Memory B cell (primary cell): ENCODE results near the gene SNX13.

ENCODE experiments used
- ATAC-seq: fragments of 150-1000 bp; cut with Tn5 transposase; 2 replicates; pipeline ENCODE4 v1.10.0; 2021; ENCODE audit warnings: low read depth, mild to moderate bottlenecking, moderate library complexity
- DNase-seq, 2 donors: peaks; one replicate each; pipeline ENCODE4 v3.0.0; 2022; ENCODE audit warnings: low spot score in 2 of 2
- H3K27ac Mint-ChIP-seq: one replicate; pipeline ENCODE4 v1.8.0; 2022; ENCODE audit warnings: mild to moderate bottlenecking, moderate library complexity, mixed read lengths
- H3K27me3 Mint-ChIP-seq: one replicate; pipeline ENCODE4 v1.8.0; 2022; ENCODE audit warnings: mixed read lengths
- H3K36me3 Mint-ChIP-seq: one replicate; pipeline ENCODE4 v1.8.0; 2022; ENCODE audit warnings: mild to moderate bottlenecking, mixed read lengths
- H3K4me1 Mint-ChIP-seq: one replicate; pipeline ENCODE4 v1.8.0; 2022; ENCODE audit warnings: mixed read lengths
- H3K4me3 Mint-ChIP-seq: one replicate; pipeline ENCODE4 v1.8.0; 2022; ENCODE audit warnings: mild to moderate bottlenecking, moderate library complexity, mixed read lengths
- H3K9me3 Mint-ChIP-seq: one replicate; pipeline ENCODE4 v1.8.0; 2022; ENCODE audit warnings: mixed read lengths

The SNX13 gene

DNA sequence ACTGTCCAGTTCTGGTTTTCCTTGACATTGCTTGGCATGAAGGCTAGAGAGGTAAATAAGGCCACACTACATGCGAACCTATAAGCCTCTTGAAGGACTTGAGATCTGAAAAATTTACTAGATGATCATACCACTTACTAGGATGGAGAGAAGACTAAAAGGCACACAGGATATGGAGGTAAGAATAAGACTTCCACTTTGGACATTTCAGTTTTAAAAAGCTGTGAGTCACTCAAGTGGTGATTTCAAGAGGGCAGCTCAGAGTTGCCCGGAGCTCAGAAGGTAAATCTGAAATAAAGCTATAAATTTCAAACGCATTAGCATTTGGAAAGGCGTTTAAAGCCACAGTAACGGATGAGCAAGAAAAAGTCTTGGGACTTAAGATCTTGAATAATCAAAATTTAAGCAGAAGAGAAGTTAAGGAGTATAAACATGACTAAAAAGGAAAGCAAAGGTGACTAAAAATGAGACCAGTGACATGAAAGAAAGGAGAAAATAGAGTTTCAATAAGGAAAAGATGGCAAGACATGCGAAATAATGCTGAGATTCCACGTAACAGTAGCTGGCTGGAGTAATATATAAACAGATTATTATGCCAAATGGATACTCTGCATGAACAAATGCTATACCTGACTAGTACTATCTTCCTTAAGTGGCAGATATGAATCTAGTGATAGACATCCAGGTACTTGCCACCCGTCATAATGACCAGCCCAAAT is 68.3 kb downstream of the SNX13 start:
- Mint-ChIP-seq H3K36me3 (peaks cover 30% of the 10 kb centered on the region), H3K4me1 (peaks cover 2% of the 10 kb centered on the region), H3K9me3 (peaks cover 1% of the 10 kb centered on the region), H3K27ac (peak overlapping the region; percentile 32), H3K27me3 (no peaks in the 10 kb centered on the region), H3K4me3 (no peak overlapping the region)
- DNase-seq (no peak), ATAC-seq (no peak)

DNA sequence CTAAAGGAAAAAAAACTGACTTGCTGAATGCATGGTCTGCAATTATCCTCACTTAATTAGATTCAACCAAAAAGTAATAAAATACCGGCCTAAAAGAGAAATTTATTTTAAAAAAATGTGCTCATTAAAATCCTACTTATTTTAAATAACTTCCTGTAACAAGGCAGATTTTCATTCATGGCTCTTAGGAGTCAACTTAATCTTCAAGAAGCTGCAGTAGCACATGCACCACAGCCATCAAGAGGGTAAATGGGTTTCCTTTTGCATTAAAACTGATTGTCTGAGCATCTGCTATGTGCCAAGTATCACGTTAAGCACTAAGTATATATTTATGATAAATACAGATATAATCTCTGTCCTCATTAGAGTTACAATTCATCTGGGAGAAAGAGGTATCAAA is 69.9 kb downstream of the SNX13 start:
- Mint-ChIP-seq H3K4me1 (peaks cover 2% of the 10 kb centered on the region), H3K9me3 (peaks cover 7% of the 10 kb centered on the region), H3K4me3 (no peak overlapping the region), H3K36me3 (peaks cover 40% of the 10 kb centered on the region), H3K27ac (no peak overlapping the region), H3K27me3 (no peaks in the 10 kb centered on the region)
- ATAC-seq, result no peak
- no peak for DNase-seq

DNA sequence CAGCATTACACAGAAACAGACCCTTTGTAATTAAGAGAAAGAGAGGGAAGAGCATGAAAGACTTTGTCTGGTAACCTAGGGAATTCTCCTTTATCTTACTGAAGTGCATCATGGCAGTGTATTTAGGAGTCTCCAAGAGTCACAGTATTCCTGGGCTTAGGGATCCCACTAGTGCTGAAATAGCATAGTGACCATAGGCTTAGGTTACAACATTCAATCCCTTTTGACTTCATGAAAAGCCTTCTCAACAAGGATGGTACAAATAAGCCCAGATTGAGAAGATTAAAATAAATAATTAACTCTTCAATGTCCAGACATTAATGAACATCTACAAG is 76.5 kb downstream of the SNX13 start:
- Mint-ChIP-seq H3K27ac (no peak overlapping the region), H3K9me3 (peaks cover 11% of the 10 kb centered on the region), H3K27me3 (no peaks in the 10 kb centered on the region), H3K4me1 (no peaks in the 10 kb centered on the region), H3K4me3 (no peak overlapping the region), H3K36me3 (peaks cover 63% of the 10 kb centered on the region)
- ATAC-seq (no peak), DNase-seq (no peak)

DNA sequence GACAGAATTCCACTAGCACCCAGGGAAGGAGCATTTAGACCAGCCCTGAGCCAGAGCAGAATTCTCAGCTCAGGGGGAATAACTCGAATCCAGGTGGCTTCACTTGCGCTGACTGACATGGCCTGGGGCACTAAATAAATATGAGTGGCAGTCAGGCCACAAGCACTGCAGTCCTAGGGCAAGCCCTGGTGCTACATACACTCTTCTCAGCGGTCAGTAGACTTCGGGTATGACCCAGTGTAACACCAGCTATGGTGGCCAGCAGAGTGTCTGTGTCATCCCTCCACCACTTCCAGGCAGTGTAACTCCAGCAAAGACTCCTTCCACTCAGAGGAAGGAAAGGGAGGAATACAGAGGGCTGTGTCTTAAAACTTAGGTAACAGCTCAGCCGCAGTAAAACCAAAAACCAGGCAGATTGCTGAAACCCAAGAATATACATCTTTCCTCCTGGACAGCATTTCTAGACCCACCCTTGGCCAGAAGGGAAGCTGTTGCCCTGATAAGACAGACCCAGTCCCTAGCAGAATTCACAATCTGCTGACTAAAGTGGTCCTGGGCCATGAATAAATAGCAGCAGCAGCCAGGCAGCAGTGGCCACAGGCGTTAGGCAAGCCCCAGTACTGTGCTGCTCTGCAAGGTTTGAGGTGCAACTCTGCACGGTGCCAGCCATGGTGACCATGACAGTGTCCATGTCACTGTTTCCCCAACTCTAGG is 77.0 kb downstream of the SNX13 start:
- Mint-ChIP-seq H3K27ac (no peak overlapping the region), H3K9me3 (peaks cover 11% of the 10 kb centered on the region), H3K27me3 (no peaks in the 10 kb centered on the region), H3K4me1 (no peaks in the 10 kb centered on the region), H3K36me3 (peaks cover 64% of the 10 kb centered on the region), H3K4me3 (no peak overlapping the region)
- DNase-seq (no peak), ATAC-seq (no peak)

DNA sequence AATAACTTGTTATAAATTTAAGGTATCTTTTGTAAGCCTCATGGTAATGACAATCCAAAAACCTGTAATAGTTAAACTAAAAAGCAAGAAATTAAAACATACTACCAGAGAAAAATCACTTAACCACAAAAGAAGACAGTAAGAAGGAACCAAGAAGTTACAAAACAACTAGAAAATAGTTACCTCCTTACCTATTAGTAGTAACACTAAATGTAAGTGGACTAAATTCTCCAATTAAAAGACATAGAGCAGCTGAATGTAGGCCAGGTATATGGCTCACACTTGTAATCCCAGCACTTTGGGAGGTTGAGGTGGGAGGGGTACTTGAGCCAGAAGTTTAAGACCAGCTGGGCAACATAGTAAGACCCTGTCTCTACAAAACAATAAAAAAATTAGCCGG is 84.0 kb downstream of the SNX13 start:
- Mint-ChIP-seq H3K27ac (no peak overlapping the region), H3K27me3 (no peaks in the 10 kb centered on the region), H3K4me3 (no peak overlapping the region), H3K4me1 (peaks cover 3% of the 10 kb centered on the region), H3K36me3 (peaks cover 60% of the 10 kb centered on the region), H3K9me3 (peaks cover 5% of the 10 kb centered on the region)
- ATAC-seq, result no peak
- DNase-seq, result no peak

DNA sequence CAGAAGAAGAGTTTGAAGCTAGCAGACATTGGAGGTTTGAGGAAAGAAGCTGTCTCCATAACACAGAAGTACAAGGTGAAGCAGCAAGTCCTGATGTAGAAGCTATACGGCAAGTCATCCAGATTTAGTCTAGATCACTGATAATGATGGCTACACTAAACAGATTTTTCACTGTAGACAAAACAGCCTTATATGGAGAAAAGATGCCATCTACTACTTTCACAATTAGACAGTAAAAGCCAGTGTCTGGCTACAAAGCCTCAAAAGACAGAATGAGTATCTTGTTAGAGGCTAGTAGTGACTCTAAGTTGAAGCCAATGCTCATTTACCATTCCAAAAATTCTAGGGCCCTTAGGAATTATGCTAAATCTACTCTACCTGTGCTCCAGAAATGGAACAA is 85.1 kb downstream of the SNX13 start:
- peak overlapping the region; percentile 43 for H3K27ac Mint-ChIP-seq
- no peak overlapping the region for H3K4me3 Mint-ChIP-seq
- DNase-seq (no peak), ATAC-seq (no peak)
- H3K36me3 Mint-ChIP-seq, result peaks cover 54% of the 10 kb centered on the region
- H3K9me3 Mint-ChIP-seq, result peaks cover 2% of the 10 kb centered on the region
- H3K27me3 Mint-ChIP-seq, result no peaks in the 10 kb centered on the region
- H3K4me1 Mint-ChIP-seq, result peaks cover 4% of the 10 kb centered on the region

DNA sequence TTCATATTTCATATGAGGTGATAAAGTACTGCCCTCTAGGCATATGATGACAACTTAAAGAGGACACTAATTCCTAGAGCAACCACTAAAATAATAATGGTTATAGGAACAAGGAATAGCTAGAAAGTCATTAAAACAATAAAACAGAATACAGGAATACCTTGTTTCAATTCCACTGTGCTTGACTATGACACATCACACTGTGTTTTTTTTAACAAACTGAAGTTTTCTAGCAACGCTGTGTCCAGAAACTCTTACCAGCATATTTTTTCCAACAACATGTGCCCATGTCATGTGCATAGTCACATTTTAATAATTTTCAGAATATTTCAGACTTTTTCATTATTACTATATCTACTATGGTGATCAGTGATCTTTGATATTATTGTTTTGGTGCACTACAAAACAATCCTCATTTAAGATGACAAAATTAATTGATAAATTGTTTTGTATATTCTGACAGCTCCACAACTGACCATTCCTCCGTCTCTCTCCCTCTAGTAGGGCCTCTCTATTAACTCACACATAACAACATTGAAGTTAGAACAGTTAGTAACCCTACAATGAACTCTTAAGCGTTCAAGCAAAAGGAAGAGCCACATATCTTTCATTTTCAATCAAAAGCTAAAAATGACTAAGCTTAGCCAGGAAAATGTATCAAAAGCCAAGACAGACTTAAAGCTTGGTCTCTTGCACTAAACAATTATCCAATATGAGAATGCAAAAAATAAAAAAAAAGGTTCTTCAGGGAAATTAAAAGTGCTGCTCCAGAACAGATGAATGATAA is 85.8 kb downstream of the SNX13 start:
- peak overlapping the region; percentile 43 for H3K27ac Mint-ChIP-seq
- H3K27me3 Mint-ChIP-seq, result no peaks in the 10 kb centered on the region
- DNase-seq (no peak), ATAC-seq (no peak)
- H3K4me3 Mint-ChIP-seq, result no peak overlapping the region
- peaks cover 54% of the 10 kb centered on the region for H3K36me3 Mint-ChIP-seq
- peaks cover 4% of the 10 kb centered on the region for H3K4me1 Mint-ChIP-seq
- peaks cover 2% of the 10 kb centered on the region for H3K9me3 Mint-ChIP-seq

DNA sequence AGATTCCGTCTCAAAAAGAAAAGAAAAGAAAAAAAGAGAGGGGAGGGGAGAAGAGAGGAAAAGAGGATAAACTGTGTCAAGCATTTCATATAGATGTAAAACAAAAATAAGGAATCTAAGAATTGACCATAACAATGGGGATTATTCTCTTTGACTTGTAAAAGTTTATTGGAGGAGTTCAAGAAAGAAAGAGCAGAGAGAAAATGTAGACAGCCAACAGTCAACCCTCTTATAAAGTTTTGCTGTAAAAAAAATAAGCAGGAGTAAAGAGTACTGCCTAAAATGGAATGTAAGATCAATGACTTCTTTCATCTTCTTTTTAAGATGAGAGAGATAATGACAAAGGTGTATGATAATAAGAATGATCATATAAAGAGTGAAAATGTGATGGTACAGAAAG is 87.9 kb downstream of the SNX13 start:
- Mint-ChIP-seq H3K27me3 (no peaks in the 10 kb centered on the region), H3K9me3 (peaks cover 2% of the 10 kb centered on the region), H3K4me1 (peaks cover 12% of the 10 kb centered on the region), H3K27ac (no peak overlapping the region), H3K36me3 (peaks cover 58% of the 10 kb centered on the region), H3K4me3 (no peak overlapping the region)
- no peak for DNase-seq
- no peak for ATAC-seq

DNA sequence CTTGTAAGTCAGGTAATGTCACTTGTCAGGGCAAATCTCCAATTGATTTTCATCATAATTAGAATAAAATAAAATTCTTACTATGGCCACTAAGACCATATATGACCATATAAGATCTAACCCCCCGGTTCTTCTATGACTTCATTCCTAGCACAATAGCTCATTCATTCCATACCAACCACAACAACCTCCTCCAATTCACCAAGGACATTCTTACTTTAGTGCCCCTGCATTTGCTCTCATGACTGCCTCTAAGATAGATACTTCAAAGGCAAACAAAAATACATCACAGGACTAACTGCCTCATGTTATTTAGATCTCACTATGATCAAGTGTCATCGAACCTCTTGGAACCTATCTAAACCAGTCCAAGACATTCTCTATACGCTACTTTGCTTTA is 90.8 kb downstream of the SNX13 start:
- H3K27me3 Mint-ChIP-seq, result no peaks in the 10 kb centered on the region
- no peak overlapping the region for H3K4me3 Mint-ChIP-seq
- H3K36me3 Mint-ChIP-seq, result peaks cover 48% of the 10 kb centered on the region
- no peaks in the 10 kb centered on the region for H3K9me3 Mint-ChIP-seq
- peak overlapping the region; percentile 2 for H3K27ac Mint-ChIP-seq
- ATAC-seq (no peak), DNase-seq (no peak)
- peaks cover 16% of the 10 kb centered on the region for H3K4me1 Mint-ChIP-seq

DNA sequence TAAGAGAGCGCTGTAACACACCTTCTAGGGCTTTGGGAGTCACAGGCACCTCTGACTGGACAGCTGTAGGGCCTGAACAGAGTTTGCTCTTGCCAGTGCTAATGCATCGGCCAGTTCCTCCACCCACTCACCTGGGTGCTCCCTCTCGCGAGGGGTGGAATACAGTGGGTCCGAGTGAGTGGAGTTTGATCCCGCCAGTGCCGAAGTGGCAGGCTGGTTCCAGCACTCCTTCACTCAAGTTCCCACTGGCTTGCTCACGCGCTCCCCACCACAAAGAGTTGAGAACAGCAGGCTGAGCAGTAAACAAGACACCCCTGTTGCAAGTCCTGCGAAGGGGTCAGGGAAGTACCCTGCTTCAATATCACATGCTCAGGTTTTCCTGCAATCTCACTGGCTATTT is 91.8 kb downstream of the SNX13 start:
- Mint-ChIP-seq H3K27ac (no peak overlapping the region), H3K27me3 (no peaks in the 10 kb centered on the region), H3K4me3 (no peak overlapping the region), H3K9me3 (no peaks in the 10 kb centered on the region), H3K4me1 (peaks cover 21% of the 10 kb centered on the region), H3K36me3 (peaks cover 53% of the 10 kb centered on the region)
- DNase-seq (no peak), ATAC-seq (no peak)

DNA sequence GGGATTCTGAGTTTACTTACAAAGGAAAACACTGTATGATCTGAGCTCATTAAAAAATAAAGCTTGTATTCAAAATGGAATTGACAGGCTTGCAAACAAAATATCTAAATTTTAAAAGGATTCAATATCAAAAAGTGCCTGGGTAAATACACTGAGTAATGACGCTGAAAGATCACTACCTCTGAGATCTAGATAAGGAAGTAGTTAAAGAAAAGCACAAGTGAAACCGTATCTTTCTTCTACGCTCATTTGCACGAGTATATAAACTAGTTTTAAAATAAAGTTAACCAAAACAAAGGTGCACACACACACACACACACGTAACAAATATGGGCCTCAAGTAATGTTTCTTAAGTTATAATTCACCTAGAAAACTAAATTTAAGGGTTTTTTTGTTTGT is 93.4 kb downstream of the SNX13 start:
- Mint-ChIP-seq H3K4me3 (no peak overlapping the region), H3K27ac (no peak overlapping the region), H3K27me3 (no peaks in the 10 kb centered on the region), H3K9me3 (no peaks in the 10 kb centered on the region), H3K4me1 (peaks cover 23% of the 10 kb centered on the region), H3K36me3 (peaks cover 52% of the 10 kb centered on the region)
- DNase-seq (no peak), ATAC-seq (peak; percentile 59)

DNA sequence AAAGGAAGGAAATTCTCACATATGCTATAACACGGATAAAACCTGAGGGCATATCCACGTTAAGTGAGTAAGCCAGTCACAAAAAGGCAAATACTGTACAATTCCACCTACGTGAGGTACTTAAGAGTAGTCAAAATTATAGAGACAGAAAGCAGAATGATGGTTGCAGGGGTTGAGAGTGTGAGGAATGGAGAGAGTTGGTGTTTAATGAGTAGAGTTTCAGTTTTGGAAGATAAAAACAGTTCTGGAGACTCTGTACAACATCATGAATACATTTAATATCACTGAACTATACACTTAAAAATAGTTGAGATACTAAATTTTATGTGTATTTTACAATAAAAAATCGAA is 95.1 kb downstream of the SNX13 start:
- no peaks in the 10 kb centered on the region for H3K27me3 Mint-ChIP-seq
- H3K4me1 Mint-ChIP-seq, result peaks cover 19% of the 10 kb centered on the region
- peaks cover 52% of the 10 kb centered on the region for H3K36me3 Mint-ChIP-seq
- peaks cover 4% of the 10 kb centered on the region for H3K9me3 Mint-ChIP-seq
- DNase-seq (no peak), ATAC-seq (no peak)
- H3K4me3 Mint-ChIP-seq, result no peak overlapping the region
- no peak overlapping the region for H3K27ac Mint-ChIP-seq

DNA sequence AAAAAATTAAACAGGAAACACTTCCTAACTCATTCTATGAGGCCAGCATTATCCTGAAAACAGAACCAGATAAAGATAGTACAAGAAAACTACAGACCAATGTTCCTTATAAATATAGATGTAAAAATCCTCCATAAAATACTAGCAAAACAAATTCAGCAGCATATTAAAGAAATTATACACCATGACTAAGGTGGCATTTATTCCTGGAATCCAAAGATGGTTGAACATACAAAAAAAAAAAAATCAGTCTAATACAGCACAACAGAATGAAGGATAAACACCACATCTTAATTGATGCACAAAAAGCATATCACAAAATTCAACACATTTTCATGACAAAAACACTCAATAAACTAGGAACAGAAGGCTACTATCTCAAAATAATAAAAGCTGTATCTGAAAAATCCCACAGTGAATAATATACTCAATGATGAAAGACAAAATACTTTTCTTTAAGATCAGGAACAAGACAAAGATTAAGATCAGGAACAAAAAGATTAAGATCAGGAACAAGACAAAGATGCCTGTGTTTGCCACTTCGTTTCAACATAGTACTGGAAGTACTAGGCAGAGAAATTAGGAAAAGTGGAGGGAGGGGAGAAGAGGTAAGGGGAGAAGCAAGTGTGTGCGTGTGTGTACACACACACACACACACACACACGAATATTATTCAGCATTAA is 95.6 kb downstream of the SNX13 start:
- ATAC-seq (no peak), DNase-seq (no peak)
- no peaks in the 10 kb centered on the region for H3K27me3 Mint-ChIP-seq
- peaks cover 4% of the 10 kb centered on the region for H3K9me3 Mint-ChIP-seq
- peaks cover 19% of the 10 kb centered on the region for H3K4me1 Mint-ChIP-seq
- H3K36me3 Mint-ChIP-seq, result peaks cover 53% of the 10 kb centered on the region
- H3K4me3 Mint-ChIP-seq, result no peak overlapping the region
- no peak overlapping the region for H3K27ac Mint-ChIP-seq

DNA sequence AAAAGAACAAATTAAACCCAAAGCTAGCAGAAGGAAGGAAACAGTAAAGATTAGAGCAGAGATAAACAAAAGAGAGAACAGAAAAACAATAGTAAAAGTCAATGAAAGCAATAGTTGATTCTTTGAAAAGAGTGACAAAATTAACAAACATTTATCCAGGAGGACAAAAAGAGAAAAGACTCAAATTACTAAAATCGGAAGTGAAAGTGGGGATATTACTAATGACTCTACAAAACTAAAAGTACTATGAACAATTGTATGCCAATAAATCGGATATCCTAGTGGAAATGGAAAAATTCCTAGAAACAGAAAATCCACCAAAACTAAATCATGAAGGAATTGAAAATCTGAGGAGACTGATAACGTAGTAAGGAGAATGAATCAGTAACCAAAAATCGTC is 96.3 kb downstream of the SNX13 start:
- ATAC-seq (no peak), DNase-seq (no peak)
- H3K27ac Mint-ChIP-seq, result no peak overlapping the region
- peaks cover 51% of the 10 kb centered on the region for H3K36me3 Mint-ChIP-seq
- peaks cover 19% of the 10 kb centered on the region for H3K4me1 Mint-ChIP-seq
- no peaks in the 10 kb centered on the region for H3K27me3 Mint-ChIP-seq
- H3K9me3 Mint-ChIP-seq, result peaks cover 4% of the 10 kb centered on the region
- no peak overlapping the region for H3K4me3 Mint-ChIP-seq
